Measurements from ENCODE around the gene DRD2. TPM values are rescaled to one million over a fixed set of nuclear protein-coding genes. Genes with fewer than 3 reads are reported as not detected.

The DRD2 gene
- total RNA-seq, 2 experiments from 2014 or later, result not detected

DNA sequence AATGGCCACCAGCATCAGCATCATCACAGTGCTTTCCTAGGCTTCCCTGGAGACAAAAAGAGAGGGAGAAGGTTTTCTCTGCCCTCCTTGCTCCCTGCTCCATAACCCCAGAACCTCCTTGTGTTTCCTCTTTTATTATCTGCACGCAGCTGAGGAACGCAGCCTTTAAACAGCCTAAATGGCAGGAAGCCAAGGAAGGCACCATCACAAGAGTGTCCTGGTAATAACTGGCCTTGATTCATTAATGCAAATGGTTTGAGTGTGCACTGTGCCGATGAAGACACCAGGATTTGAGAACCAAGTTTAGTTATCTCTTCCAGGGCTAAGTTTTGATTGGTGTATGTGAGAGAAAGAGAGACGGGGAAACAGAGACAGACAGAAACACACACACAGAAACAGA is 29.4 kb upstream of the DRD2 start:
- DNase-seq (no peak), ATAC-seq (ENCODE audit: poor library complexity) (no peak)
- ChIA-PET POLR2A (no interaction called here), CTCF (no interaction called here)
- Mint-ChIP-seq H3K36me3 (ENCODE audit: low read depth) (no peaks in the 10 kb centered on the region), H3K9me3 (no peaks in the 10 kb centered on the region), H3K27ac (no peak overlapping the region), H3K27me3 (peaks cover 45% of the 10 kb centered on the region), H3K4me1 (ENCODE audit: low read depth) (no peaks in the 10 kb centered on the region), H3K4me3 (no peak overlapping the region)
- Histone ChIP-seq H3K27me3 (ENCODE audit: control insufficient read depth in 1 of 2, insufficient read depth in 2 of 2, low read length in 2 of 2) (peaks cover 0 to 6% of the 10 kb centered on the region in 2 experiments), H3K36me3 (ENCODE audit: insufficient read depth, low read length) (no peaks in the 10 kb centered on the region), H3K9me3 (ENCODE audit: control insufficient read depth in 1 of 2, insufficient read depth in 1 of 2, low read length in 2 of 2) (no peaks in the 10 kb centered on the region), H3K4me3 (ENCODE audit: low read length) (no peak overlapping the region), H3K27ac (ENCODE audit: low read depth in 1 of 2, low read length in 2 of 2) (no peak overlapping the region), H3K4me1 (ENCODE audit: insufficient read depth, low read length) (no peaks in the 10 kb centered on the region)
- TF ChIP-seq, protein P1, sequence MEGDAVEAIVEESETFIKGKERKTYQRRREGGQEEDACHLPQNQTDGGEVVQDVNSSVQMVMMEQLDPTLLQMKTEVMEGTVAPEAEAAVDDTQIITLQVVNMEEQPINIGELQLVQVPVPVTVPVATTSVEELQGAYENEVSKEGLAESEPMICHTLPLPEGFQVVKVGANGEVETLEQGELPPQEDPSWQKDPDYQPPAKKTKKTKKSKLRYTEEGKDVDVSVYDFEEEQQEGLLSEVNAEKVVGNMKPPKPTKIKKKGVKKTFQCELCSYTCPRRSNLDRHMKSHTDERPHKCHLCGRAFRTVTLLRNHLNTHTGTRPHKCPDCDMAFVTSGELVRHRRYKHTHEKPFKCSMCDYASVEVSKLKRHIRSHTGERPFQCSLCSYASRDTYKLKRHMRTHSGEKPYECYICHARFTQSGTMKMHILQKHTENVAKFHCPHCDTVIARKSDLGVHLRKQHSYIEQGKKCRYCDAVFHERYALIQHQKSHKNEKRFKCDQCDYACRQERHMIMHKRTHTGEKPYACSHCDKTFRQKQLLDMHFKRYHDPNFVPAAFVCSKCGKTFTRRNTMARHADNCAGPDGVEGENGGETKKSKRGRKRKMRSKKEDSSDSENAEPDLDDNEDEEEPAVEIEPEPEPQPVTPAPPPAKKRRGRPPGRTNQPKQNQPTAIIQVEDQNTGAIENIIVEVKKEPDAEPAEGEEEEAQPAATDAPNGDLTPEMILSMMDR (IDR thresholded peaks at IDR 0.05), result no peak
- intact Hi-C loops (cut with DNase I, micrococcal nuclease), result no loop called here

DNA sequence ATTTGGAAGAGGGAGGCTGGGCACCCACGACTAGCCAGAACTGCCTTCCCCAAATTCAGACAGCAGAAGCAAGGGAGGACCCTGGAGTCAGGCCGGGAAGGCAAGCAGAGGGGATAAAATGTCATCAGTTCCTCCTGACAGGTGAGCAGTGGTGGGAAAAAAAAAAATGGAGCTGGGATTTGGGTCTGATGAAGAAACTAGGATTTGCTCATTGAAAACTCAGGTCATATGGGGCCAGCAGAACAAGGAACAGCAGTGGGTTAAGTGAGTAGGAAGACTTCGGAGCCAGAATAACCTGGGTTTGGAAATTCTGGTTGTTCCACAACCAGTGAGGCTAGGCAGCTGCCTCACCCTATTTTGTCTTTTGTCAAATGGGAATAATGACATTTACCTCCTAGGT is 28.9 kb upstream of the DRD2 start:
- peaks cover 44% of the 10 kb centered on the region for H3K27me3 Mint-ChIP-seq
- no peak overlapping the region for H3K27ac ChIP-seq (ENCODE audit: low read depth in 1 of 2, low read length in 2 of 2)
- H3K36me3 Mint-ChIP-seq (ENCODE audit: low read depth), result no peaks in the 10 kb centered on the region
- ATAC-seq (ENCODE audit: poor library complexity), result no peak
- H3K9me3 ChIP-seq (ENCODE audit: control insufficient read depth in 1 of 2, insufficient read depth in 1 of 2, low read length in 2 of 2), result no peaks in the 10 kb centered on the region
- no peaks in the 10 kb centered on the region for H3K36me3 ChIP-seq (ENCODE audit: insufficient read depth, low read length)
- H3K4me3 ChIP-seq (ENCODE audit: low read length), result no peak overlapping the region
- no peaks in the 10 kb centered on the region for H3K4me1 ChIP-seq (ENCODE audit: insufficient read depth, low read length)
- no peak overlapping the region for H3K27ac Mint-ChIP-seq
- no peak overlapping the region for H3K4me3 Mint-ChIP-seq
- POLR2A ChIA-PET, result no interaction called here
- H3K4me1 Mint-ChIP-seq (ENCODE audit: low read depth), result no peaks in the 10 kb centered on the region
- no peak for DNase-seq
- CTCF ChIA-PET, result no interaction called here
- intact Hi-C loops (cut with DNase I, micrococcal nuclease), result no loop called here
- H3K9me3 Mint-ChIP-seq, result no peaks in the 10 kb centered on the region
- TF ChIP-seq, protein P1 (IDR thresholded peaks at IDR 0.05), result no peak
- peaks cover 0 to 6% of the 10 kb centered on the region in 2 experiments for H3K27me3 ChIP-seq (ENCODE audit: control insufficient read depth in 1 of 2, insufficient read depth in 2 of 2, low read length in 2 of 2)

DNA sequence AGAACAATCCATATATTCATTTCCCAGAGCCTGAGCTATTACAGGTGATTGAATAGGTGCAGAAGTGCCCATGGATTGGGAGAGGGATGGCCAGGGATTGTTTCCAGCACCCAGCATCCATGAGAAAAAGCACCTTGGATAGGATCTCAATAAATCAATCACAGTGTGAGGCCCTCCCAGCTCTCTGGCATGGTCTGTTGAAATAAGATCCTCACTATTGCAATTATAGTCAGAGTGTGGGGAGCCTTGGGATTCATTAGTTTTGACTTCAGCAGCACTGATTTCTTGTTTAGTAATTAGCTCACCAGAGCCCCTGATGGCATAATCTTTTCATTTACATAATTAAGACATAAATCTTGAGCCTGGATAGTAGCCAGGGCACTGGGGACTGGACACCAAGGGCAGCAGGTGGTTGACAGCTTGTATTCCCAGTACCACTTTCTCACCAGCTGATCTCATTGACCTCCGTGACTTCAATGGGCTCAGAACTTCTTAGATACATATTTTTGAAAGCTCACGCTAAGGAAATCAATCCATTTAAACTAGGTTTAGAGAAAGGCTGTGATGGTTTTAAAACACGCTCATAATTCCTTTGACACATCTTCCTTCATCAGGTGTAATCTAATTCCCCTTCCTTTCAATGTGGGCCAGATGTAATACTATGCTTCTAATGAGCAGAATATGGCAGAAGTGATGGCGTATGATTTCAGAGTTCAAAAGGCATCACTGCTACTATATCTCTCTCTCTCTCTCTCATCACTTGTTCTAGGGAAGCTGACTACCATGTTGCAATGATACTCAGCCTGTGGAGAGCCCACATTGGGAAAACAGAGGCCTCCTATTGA is 22.1 kb upstream of the DRD2 start:
- Mint-ChIP-seq H3K4me3 (no peak overlapping the region), H3K36me3 (ENCODE audit: low read depth) (no peaks in the 10 kb centered on the region), H3K27ac (no peak overlapping the region), H3K4me1 (ENCODE audit: low read depth) (no peaks in the 10 kb centered on the region), H3K9me3 (no peaks in the 10 kb centered on the region), H3K27me3 (peaks cover 44% of the 10 kb centered on the region)
- intact Hi-C loops (cut with DNase I, micrococcal nuclease), result no loop called here
- DNase-seq (no peak), ATAC-seq (ENCODE audit: poor library complexity) (no peak)
- Histone ChIP-seq H3K27me3 (ENCODE audit: control insufficient read depth in 1 of 2, insufficient read depth in 2 of 2, low read length in 2 of 2) (no peaks in the 10 kb centered on the region), H3K4me3 (ENCODE audit: low read length) (no peak overlapping the region), H3K4me1 (ENCODE audit: insufficient read depth, low read length) (no peaks in the 10 kb centered on the region), H3K36me3 (ENCODE audit: insufficient read depth, low read length) (no peaks in the 10 kb centered on the region), H3K27ac (ENCODE audit: low read depth in 1 of 2, low read length in 2 of 2) (no peak overlapping the region), H3K9me3 (ENCODE audit: control insufficient read depth in 1 of 2, insufficient read depth in 1 of 2, low read length in 2 of 2) (no peaks in the 10 kb centered on the region)
- ChIA-PET POLR2A (no interaction called here), CTCF (no interaction called here)
- TF ChIP-seq, protein P1 (IDR thresholded peaks at IDR 0.05), result no peak

Measured in CD4-positive, alpha-beta T cell (primary cell).